ENCODE measurements around the gene MRPS27. TPM values are rescaled to one million over a fixed set of nuclear protein-coding genes. Genes with fewer than 3 reads are reported as not detected.

Gene MRPS27
- total and polyA plus RNA-seq, 2 of the 13 experiments (the other 11 are each of a cell fraction or from before 2014, with no cell fraction given): 71.8 to 115 TPM

DNA sequence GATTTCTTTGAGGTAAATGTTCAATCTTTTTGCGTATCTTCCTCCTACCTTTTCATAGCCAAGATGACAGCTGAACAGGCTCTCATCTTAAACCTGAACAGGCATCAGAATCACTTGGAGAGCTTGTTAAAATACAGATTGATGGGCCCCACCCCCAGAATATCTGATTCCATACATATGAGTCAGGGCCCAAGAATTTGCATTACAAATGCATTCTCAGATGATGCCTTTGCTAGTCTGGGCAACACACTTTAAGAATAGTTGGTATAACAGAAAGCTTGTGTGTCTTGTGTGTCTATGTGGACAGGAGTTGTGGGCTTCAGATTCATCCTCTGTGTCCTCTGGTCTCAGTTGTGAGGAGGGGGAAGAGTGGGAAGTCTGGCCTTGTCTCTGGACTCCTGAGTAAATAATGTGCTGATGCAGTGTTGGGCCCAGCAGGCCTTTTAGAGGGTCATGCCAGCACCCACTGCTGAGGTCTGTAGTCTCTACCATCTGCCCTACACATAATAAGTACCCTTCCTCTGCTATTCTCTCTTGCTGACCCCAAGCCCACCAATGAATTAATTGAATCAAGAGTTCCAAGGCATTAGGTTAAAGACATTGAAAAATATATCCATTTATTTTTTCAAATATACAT is 43.2 kb upstream of the MRPS27 start (continued):
- TF ChIP-seq, protein P1, sequence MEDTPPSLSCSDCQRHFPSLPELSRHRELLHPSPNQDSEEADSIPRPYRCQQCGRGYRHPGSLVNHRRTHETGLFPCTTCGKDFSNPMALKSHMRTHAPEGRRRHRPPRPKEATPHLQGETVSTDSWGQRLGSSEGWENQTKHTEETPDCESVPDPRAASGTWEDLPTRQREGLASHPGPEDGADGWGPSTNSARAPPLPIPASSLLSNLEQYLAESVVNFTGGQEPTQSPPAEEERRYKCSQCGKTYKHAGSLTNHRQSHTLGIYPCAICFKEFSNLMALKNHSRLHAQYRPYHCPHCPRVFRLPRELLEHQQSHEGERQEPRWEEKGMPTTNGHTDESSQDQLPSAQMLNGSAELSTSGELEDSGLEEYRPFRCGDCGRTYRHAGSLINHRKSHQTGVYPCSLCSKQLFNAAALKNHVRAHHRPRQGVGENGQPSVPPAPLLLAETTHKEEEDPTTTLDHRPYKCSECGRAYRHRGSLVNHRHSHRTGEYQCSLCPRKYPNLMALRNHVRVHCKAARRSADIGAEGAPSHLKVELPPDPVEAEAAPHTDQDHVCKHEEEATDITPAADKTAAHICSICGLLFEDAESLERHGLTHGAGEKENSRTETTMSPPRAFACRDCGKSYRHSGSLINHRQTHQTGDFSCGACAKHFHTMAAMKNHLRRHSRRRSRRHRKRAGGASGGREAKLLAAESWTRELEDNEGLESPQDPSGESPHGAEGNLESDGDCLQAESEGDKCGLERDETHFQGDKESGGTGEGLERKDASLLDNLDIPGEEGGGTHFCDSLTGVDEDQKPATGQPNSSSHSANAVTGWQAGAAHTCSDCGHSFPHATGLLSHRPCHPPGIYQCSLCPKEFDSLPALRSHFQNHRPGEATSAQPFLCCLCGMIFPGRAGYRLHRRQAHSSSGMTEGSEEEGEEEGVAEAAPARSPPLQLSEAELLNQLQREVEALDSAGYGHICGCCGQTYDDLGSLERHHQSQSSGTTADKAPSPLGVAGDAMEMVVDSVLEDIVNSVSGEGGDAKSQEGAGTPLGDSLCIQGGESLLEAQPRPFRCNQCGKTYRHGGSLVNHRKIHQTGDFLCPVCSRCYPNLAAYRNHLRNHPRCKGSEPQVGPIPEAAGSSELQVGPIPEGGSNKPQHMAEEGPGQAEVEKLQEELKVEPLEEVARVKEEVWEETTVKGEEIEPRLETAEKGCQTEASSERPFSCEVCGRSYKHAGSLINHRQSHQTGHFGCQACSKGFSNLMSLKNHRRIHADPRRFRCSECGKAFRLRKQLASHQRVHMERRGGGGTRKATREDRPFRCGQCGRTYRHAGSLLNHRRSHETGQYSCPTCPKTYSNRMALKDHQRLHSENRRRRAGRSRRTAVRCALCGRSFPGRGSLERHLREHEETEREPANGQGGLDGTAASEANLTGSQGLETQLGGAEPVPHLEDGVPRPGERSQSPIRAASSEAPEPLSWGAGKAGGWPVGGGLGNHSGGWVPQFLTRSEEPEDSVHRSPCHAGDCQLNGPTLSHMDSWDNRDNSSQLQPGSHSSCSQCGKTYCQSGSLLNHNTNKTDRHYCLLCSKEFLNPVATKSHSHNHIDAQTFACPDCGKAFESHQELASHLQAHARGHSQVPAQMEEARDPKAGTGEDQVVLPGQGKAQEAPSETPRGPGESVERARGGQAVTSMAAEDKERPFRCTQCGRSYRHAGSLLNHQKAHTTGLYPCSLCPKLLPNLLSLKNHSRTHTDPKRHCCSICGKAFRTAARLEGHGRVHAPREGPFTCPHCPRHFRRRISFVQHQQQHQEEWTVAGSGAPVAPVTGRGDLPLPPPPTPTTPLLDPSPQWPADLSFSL (CRISPR knock-in tag; IDR thresholded peaks at IDR 0.05): no peak
- TF ChIP-seq ZNF251 (CRISPR knock-in tag; IDR thresholded peaks at IDR 0.05) (no peak), CCAR2 (optimal IDR thresholded peaks at IDR 0.05; ENCODE audit: low read depth, low read length) (no peak)
- TF ChIP-seq, protein P2, sequence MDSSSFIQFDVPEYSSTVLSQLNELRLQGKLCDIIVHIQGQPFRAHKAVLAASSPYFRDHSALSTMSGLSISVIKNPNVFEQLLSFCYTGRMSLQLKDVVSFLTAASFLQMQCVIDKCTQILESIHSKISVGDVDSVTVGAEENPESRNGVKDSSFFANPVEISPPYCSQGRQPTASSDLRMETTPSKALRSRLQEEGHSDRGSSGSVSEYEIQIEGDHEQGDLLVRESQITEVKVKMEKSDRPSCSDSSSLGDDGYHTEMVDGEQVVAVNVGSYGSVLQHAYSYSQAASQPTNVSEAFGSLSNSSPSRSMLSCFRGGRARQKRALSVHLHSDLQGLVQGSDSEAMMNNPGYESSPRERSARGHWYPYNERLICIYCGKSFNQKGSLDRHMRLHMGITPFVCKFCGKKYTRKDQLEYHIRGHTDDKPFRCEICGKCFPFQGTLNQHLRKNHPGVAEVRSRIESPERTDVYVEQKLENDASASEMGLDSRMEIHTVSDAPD (CRISPR knock-in tag; IDR thresholded peaks at IDR 0.05): no peak

Measured in HepG2 (cell line).